GM08714 (cell line): Measurements from ENCODE around the gene OSCP1.

Experiments used
- H3K4me3 ChIP-seq: fragments of 200-500 bp; sonication (Bioruptor generic); 2 replicates; pipeline ENCODE4 v1.5.1; 2014; ENCODE audit warnings: mild to moderate bottlenecking, low read length, inconsistent platforms
- ZNF274 ChIP-seq: IDR thresholded peaks from 2 replicates; pipeline ENCODE4 v1.6.1; 2012; ENCODE audit warnings: mild to moderate bottlenecking, low read depth, low read length

The OSCP1 gene

GRCh38 chr1:36380782-36381181 lies 69.5 kb downstream of the OSCP1 start:
- H3K4me3 ChIP-seq: no peak overlapping the region

DNA sequence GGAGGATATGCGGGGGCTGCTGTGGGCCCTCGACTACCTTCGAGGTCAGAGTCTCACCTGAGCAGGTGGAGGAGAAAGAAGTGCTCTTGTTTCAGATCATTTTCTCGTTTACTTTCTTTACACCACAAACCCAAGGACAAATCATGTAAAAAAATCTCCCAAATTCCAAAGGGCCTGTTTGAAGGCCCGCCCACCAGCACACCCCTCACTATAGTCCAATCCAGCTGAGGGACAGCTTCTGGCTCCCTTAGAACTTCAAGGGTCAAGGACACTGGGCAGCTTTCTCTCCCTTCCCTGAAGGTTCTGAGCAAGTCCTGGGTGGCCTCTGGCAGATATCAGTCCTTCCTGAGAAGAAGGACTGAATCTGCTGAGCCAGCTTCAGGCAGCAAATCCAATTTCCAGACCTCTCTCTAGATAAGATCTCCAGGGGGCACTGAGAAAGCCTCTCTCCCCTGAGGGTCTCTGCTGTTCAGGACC lies 70.1 kb downstream of the OSCP1 start:
- TF ChIP-seq ZNF274: no peak
- no peak overlapping the region for H3K4me3 ChIP-seq

More at GRCh38 chr1:36380782-36381181, 69.5 kb downstream of the OSCP1 start:
- no peak for TF ChIP-seq ZNF274

DNA sequence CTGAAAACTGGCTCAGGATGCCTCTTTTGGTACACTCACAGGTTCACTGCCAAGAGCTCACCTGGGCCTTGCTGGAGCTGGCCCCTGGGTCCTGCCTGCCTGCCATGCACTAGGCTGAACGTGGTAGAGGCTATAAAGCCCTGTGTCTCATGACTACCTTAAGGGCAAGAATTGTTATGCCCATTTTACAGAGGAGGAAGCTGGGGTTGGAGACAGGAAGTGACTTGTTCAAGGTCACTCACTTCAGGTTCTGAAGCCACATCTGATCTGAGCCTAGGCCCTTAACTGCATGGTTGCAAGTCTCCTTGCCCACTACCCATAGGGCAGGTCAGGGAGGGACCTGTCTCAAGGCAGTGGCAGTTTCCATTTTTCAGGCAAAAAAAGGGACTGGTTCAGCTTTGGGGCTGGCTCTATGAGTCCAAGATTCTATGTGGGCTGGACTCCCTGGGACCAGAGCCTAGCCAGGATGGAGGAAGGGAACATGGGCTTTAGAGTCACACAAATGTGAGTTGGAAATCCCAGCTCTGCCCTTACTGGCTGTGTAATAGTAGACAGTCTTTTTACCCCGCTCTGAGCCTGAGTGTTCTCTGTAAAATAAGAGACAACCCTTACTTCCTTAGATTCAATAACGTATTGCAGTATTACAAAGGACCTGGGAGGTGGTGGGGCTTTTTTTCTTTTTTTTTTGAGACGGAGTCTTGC lies 72.3 kb downstream of the OSCP1 start:
- no peak overlapping the region for H3K4me3 ChIP-seq
- no peak for TF ChIP-seq ZNF274

DNA sequence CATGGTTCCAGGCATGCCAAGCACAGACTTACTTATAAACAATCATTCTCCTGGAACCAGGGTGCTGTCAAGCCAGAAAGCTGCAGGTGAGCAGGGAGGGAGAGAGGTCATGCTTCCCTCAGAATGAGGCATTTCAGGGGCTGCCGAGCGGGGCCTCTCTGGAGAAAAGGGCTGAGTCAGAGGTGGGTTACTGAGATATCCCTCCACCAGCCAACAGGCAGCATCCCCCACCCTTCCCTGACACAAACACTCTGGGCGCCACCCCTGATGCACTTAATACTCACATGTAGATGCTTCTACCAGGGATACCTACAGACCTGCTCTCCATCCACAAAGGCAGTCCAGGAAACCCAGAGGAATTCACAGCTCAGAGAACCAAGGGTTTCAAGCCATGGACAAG lies 77.6 kb downstream of the OSCP1 start:
- no peak overlapping the region for H3K4me3 ChIP-seq
- no peak for TF ChIP-seq ZNF274

DNA sequence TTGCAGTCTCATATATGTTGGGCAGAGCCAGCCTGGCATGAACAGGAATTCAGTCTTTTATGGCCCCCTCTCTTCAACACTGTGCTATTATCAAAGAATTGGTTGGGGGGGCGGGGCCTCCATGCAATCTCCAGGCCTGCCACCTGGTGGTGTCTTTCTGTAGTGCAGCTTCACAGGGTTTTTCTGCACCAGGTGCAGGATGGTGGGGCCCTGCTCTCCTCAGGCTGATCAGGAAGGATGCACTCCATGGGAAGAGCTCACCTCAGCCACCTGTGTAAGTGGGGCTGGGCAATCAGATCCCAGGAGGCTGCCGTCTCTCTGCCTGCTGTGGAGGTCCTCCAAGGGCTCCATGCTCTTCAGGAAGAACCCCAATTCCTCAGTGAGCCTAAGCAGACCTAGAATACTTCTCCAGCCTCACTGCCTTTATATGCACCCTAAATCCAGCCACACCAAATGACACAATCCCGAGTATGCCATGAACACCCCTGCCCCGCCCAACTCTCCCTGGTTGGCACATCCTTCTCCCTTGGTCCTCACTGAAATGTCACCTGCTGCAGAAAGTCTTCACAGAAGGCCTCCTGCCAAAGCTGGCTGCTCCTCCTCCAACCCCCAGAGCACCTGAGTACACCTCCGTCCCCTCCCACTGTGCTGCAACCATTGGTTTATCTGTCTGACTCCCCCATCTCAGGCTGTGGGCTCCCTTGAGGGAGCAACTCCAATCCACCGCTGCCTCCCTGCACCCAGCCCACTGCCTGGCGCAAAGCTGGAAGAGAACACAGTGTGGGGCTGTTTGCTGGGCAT lies 81.0 kb downstream of the OSCP1 start:
- H3K4me3 ChIP-seq: no peak overlapping the region
- TF ChIP-seq ZNF274: no peak
